GM21360 (cell line): Measurements from ENCODE around the gene MAFB.

Source experiments
- ATAC-seq: cut with Tn5 transposase; IDR thresholded peaks from one replicate; pipeline ENCODE4 v1.9.1; 2021; ENCODE audit warnings: mild to moderate bottlenecking, moderate library complexity; ENCODE audit not compliant: unreplicated experiment

Gene MAFB

DNA sequence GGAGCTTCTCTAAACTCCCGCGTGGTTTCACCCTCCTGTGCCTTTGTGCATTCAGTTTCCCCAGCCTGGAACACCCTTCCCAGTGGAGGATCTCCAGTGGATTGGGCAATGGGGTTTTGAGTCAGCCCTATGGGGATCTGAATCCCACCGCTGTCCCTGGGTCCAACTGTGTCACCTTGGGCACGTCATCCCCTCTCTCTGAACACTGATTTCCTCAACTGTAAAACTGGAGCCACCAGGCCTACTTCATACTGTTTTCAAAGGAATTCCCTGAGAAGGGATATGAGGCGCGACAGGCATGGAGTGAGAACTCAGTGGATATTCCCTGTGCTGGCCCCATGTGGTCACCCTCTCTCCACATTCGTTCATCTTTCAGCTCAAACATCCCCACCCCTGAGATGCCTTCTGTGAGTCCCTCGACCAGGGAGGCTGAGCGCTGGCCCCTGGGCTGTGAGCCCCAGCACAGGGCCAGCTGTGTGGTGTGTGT, 25.7 kb downstream of the MAFB start:
- ATAC-seq = no peak

DNA sequence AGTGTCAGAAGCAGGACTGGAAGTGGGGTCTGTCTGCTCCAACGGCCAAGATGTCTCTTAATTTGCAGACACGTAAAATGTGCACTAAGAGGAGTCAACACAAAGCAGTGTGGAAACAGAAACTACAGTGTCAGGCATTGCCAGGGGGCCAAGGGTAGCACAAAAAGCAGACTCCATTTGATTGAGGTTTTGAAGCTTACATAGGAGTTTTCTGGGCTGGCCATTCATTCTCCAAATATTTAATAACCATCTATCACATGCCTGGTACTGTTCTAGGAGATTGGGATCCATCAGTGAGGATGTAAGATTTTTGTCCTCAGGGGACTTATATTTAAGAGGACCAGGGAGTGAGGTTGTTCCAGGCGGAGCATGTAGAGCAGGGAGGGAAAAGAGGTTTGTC, 29.5 kb downstream of the MAFB start:
- ATAC-seq = no peak

DNA sequence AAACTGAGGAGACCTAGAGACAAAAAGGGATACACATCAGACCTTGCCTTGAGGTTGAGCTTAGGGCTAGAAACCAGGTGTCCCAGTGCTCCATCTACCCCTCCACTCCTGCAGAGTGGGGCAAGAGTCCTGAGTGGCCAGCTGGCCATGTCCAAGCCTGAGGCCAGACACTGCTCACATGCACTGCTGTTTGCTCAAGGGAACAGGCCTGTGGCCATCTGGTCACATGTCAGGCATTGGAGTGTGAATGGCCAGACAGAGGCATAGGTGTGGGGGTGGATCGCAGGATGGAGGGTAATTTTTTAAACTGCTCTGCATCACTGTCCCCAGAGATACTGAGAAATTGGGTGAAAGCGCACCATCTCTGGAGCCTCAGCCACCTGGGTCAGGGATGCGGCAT, 30.5 kb downstream of the MAFB start:
- ATAC-seq = no peak

DNA sequence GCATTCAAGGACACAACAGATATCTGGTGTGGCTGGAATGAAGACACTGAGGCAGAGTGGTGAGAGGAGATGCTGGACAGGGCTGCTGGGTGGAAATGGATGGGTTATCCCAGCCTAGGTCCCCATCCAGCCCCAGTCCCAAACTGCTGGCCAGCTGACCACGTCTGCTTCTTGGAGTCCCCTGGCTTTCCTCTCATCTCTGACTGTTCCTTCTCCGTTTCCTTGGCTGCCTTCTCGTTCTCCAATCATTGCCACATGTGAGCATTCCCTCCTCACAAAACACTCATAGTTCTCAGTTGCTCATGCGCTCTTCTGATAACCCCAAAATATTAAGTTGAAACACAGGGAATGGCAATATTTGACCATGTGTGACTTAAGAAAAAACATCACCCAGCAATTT, 31.5 kb downstream of the MAFB start:
- ATAC-seq = no peak

DNA sequence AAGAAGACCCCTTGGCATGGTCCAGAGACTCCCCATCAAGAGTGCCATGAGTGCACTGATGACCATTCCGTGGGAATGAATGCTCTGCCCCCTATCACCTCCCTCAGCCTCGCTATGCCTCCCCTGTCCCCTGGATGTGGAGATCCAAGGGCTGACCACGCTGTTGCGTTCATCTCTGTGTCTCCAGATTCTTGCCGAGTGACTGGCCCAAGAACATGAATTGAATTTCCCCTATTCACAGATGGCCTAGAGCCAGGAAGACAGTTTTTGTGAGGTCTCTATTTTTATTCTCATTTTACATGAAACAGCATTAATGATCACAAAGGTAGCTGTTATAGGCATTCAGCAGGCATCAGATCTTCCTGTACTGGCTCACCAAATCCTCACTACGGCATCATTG, 33.6 kb downstream of the MAFB start:
- ATAC-seq = no peak

DNA sequence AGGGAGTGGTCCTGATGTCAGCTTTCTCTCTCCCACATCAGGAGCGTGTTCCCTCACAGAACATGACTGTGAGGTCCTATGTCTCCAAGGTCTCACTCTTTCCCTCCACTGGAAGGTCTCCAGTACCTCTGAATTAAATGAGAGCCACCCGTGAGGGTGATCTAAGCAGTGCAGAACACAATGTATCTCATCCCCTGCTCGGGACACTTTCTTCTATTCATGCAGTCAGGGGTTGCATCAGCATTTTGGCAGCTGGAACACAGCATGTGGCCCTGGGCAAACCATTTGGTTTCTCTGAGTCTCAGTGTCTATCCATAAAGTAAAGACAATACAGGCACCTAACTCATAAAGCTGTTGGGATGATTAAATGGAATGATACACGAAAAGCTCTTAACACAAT, 34.2 kb downstream of the MAFB start:
- ATAC-seq = no peak

DNA sequence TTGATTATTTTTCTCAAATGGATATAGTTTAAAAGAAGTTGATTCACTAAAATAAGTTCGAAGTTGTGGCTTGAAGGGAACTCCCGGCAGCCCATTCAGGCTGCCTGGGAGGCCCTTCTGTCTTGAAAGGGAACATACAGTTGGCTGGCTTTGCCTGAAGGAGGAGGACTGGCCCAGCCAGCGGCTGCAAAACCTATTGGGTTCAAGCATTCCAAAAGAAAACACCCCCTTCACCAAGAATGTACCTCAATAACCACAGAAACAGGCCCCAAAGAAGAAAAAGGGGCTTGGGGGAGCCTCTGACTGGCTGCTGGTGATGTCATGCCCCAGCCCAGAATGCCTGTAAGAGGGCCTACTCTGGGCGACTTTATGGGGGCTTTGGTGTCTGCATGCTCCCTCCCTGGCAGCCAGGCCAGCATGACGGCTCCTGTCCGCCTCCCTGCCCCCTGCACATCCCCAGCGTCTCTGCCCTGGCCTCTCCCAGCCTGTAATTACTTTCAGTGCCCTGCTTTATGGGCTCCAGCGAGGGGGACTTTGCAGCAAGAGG, 36.5 kb downstream of the MAFB start:
- no peak for ATAC-seq

DNA sequence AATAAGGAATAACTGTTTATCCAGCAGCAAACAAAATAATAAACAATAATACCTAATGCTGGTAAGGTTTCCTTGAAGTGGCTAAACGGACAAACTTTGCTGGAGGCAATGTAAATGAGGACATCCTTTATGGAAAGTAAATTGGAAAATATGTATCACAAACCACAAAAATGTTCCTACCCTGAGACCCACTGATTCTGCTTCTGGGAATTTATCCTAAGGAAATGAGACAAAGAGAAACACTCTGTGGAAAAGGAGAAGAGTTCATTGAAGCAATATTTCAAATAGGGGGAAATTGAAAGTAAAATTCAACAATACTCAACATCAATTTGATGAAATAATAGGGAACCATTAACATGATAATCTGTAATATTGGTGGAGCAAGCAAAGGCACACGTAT, 37.9 kb downstream of the MAFB start:
- ATAC-seq = no peak

DNA sequence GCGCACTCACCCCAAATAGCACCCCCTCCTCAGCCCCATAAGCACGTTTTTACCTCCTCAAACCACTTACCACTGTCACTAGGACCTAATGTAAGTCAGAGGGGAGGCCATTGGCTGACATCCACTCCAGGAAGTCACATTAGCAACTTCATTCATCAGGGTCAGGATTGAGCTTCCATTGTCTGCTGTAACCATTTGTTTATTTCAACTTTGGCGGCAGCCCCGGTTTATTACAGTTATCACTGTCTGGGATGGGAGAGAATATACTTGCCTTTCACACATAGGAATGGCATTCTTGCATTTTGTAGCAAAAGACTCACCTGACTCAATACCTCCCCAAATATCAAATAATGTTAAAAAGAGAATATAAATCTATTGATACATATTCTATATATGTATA, 38.3 kb downstream of the MAFB start:
- ATAC-seq = no peak

DNA sequence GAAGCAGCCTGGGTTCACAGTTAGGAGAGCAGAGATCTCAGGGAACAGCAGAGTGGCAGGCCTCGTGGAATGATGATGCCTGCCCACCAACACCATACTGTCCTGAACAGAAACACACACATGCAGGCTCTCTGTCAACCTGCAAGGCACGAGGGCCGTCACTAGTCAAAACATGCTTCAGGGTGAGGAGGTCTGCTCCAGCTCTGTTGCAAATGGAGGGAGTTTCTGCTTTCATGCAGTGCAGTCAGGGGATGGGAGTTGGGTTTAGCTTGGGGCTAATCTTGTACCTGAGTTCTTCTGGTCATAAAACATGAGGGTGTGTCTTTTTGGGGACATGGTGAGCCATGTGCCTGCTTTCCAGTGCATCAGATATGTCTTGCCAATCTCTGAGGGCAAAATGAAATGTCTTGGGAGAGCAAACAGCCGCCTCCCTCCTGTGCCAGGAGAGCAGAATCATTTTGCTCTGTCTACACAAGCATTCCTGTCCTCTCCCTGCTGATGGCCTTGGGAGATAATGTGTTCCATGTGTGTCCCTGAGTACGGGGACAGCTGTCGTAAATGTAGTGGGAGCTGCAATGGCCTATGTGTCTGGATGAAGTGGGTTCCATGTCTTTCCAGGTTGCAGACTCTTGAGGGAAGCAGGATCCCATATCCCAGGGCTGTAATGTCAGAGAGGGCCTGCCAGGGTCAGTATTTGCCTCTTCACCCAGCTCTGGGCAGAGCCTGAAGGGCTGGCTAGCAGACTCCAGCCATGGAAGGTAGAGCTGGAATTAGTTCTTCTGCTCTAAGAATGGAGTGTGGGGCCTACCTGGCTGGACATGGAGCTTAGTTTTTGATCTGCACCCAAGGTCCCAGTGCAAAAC, 40.6 kb downstream of the MAFB start:
- no peak for ATAC-seq

DNA sequence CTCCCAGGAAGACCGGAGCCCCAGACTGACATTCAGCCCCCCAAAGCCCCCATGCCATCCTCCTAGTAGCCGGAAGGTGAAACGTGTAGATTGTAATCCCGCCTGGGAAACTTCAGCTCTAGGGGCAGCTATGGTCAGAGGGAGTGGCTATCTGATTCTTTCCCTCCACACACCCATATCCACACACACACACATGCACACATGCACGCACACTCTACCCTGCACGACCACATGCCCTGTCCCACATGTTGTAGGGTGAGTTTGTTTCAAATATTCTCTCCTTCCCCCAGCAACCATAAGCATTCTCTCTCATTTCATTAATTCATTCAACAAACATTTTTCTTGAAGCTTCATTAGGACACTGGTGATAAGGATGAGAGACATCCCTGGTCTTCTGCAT, 42.2 kb downstream of the MAFB start:
- no peak for ATAC-seq

DNA sequence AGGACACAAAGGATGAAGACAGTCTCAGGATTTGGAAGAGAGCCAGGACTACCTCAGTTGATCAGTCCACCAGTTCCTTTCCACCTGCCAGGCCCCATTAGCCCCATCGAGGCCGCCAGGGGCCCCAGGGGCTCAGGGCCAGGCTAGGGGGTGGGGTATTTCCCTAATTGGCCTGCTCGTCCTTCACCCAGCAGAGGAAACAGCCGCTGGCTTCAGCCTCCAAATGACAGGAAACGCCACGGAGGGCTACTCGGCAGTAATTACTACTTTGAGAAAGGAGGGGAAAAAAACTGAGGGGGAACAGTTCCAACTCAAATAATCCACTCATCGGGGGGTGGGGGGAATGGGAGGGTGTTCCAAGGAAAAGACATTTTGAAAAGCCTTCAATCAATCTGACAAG, 42.7 kb downstream of the MAFB start:
- ATAC-seq = no peak

DNA sequence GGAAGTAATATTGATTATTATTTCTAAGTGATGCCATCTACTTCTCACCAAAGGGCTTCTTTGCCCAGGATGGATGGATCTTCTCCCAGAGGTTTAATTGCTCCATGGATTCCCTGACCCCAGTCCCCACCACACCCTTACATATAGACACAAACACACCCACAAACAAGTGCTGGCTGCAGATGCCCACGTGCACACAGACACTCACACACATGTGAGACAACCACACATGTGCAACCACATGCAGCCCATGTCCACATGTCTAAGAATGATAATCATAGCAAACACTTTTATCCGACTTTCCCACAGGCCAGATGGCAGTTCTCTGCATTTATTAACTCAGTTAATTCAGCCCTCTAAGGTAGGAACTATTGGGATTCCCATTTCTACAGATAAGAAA, 44.2 kb downstream of the MAFB start:
- ATAC-seq = no peak

DNA sequence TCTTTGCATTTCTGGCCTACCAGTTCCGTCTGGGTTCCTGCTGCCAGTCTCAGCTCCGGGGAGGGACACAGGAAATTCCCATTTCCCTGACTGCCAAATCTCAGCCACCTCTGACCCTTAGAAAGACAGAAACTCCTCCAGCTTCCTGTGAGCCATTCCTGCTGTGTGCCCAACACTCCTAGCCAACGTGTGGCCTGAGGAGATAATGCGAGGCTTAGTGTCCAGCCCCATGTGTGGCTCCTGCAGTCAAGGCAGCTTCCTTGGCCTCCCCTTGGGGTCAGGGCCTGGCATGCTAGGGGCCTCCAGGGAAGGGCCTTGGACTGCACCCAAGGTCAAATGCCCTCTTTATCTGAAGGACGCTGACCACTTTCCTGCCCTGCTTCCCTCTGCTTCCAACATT, 45.1 kb downstream of the MAFB start:
- no peak for ATAC-seq

DNA sequence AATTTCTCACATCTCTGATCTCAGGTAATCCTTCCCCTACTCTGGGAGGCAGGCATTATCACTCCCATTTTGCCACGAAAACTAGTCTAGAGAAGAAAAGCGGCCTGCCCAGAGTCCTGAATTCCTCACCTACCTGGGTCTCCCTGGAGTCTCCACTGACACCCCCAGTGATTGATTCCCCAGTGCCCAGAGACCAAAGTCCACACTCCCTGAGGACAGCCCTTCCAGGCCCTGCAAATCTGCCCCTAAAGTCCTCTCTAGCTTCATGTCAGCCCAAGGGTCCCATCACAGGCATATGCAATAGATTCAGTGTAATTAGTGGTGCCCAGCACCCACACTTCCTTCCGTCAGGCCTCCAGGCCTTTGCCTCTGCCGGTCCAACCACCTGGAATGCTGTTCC, 47.2 kb downstream of the MAFB start:
- no peak for ATAC-seq

DNA sequence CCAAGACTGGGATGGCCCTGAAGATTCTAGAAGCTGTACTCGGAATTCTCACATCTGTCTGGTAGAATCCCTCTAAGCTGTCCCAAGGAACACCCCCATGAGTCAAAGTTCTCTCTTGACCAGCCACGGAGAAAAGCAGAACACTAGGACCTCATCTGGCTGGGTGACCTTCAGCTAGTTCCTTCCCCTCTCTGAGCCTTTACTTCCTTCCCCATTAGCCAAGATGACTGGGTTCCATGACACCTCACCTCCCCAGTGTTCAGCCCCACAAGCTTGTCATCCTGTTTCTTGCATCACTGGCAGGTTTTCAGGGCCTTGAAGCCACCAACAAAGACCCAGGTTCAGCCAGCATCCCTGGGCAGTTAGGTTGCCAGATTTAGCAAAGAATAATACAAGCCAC, 47.8 kb downstream of the MAFB start:
- no peak for ATAC-seq

DNA sequence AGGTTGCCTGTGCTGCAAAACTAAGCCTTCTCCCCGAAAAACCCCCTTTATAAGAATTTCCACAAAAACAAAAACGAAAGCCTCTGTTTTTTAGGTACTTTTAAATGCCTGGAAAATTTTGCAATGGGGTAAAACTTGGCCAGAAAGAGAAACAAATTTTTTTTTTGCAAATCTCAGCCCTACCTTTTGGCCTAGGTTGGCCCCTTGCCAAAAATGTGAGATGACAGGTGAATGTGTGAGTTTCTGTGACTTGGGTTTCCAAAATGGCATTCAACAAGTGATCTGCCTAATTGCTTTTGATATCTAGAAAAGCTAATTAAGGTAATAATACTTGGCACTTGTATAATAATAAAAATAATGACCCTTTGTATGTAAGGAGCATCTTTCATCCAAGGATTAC, 48.4 kb downstream of the MAFB start:
- no peak for ATAC-seq

DNA sequence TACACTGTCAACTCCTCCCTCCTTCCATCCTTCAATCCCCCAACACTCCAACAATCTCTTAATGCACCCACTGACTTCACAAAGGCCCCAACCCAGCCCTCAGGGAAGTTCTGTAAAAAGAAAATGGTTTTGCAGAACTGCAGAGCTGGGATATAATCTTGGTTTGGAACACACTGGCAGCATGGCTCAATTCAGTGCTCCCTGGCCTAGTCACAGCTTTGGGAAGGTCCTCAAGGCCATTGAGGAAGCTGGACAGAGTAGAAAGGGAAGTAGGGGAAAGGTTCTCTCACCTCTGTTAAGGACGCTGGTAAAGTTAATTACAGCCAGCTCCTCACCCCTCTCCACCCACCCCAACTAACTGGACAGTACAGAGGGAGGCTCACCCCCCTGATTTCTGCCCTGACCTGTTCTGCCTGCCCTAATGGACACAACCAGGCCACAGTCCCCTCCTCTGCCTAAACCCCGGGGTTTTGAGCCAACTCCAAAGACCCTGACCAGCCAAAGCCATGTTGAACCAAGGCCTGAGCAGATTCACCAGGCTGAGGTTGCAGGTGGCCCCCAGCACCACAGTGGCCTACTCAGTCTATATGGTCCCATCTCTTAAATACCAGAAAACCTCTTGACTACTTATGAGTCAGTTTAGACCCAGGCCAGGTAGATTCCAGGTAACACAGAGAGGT, 49.2 kb downstream of the MAFB start:
- ATAC-seq = no peak

DNA sequence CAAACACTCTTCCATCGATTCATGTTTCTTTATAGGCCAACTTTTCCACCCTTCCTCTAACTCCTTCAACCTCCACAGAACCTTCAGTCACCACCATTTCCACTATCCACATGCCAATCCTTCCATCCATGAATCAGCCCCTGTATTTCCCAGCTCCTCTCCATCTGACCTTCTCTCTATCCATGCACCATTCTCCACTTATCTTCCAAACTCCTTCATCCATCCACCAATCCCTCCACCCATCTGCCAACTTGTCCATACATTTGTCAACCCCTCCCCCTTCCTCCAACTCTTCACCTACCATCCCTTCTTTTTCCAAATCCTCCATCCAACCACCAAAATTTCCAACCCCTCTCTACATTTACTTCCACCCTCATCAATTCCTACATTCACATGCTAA, 49.9 kb downstream of the MAFB start:
- ATAC-seq = no peak

DNA sequence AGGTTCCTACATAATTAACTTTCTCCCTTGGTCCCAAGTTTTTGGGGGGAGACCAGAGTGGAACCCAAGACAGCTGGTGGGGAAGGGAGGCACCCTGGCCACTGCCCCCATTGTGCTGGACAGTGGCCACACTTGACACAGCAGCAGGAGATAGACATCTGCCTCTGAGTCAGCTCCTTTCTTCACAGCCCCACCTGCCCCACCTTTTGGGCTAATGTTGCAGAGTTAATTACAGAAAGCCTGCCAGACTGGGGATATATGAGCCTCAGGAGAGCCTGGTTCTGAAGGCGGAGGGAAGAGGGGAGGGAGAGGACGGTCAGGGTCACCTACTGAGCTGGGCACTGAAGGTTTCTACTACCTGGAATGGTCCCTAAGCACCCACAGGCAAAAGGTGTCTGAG, 50.6 kb downstream of the MAFB start:
- no peak for ATAC-seq

DNA sequence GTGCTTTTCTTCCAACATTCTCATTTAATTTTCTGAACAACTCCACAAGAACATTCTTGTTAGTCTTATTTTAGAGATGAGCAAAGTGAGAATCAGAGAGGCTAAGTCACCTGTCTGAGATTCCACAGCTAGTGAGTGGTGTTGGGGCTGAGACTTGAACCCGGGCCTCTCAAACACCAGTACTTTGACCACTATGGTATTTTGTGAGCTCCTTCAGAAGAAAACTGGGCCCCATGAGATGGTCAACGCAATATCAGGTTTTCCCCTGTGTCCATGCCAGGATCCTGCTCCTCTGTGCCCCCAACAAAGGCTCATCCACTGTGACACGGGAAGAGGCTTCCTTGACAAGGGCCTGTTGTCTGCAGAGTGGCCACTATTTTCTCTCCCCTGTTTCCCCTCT, 51.9 kb downstream of the MAFB start:
- no peak for ATAC-seq

DNA sequence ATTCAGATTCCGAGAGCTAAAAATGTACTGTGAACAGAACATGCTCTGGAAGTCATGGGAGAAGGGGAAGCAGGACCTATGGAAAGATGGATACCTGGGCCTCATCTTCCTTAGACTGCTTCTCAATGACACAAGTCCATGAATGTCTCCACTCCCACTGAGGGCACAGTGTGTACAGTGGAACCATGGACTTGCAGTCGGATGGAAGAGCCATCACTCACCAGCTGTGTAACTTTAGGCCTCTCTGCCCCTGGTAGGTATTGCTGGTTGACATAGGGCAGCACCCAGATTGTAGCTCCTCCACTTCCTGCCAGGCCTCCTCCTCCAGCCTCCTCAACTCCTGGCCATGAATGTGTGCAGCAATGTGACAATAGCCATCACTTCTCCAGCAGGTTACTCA, 52.5 kb downstream of the MAFB start:
- no peak for ATAC-seq
